ENCODE results near the gene NHLH1. TPM values are rescaled to one million over a fixed set of nuclear protein-coding genes. Genes with fewer than 3 reads are reported as not detected.

The NHLH1 gene
- total and polyA plus RNA-seq, 4 donors = 0.08 TPM; not detected in 3

DNA sequence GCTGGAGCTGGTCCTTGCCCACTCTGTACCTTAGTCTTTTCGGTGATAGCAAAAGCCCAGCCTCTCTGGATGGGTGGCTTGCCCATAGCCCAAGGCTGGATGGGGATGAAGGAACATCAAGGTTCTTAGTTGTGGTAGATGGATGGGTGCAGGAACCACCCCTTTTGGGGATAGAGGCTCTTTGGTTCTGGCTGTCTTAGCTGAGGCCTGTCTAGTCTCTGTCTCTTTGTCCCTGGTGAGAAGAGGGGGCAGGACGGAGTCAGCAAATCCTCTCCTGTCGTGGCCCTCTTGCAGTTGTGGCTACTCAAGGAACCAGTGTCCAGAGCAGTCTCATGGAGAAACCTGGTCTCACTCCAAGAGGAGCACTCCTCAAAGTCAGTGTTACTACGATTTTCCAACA, 42.0 kb downstream of the NHLH1 start:
- WGBS = 83% methylated on average over 4 of the region's 4 CpGs
- Histone ChIP-seq H3K27me3 (ENCODE audit: control insufficient read depth in 4 of 4, insufficient read depth in 4 of 4, low read length in 3 of 4) (peaks cover 0 to 2% (median 0%) of the 10 kb centered on the region in 4 donors), H3K4me1 (ENCODE audit: control insufficient read depth in 4 of 4, insufficient read depth in 4 of 4, low read length in 3 of 4) (no peaks in the 10 kb centered on the region), H3K27ac (ENCODE audit: low read depth in 1 of 2, low read length in 2 of 2) (no peak overlapping the region), H3K9me3 (ENCODE audit: control insufficient read depth in 4 of 4, low read length in 3 of 4) (no peaks in the 10 kb centered on the region), H3K9ac (ENCODE audit: low read depth in 1 of 2, low read length in 2 of 2) (no peak overlapping the region), H3K4me3 (ENCODE audit: low read depth in 1 of 3, low read length in 3 of 3) (no peak overlapping the region), H3K36me3 (ENCODE audit: control insufficient read depth in 4 of 4, insufficient read depth in 3 of 4, low read depth in 1 of 4, low read length in 3 of 4) (no peaks in the 10 kb centered on the region)
- TF ChIP-seq NR2F2 (IDR thresholded peaks at IDR 0.05) = no peak
- no peak for TF ChIP-seq RXRA (IDR thresholded peaks at IDR 0.05)
- TF ChIP-seq, protein P1, sequence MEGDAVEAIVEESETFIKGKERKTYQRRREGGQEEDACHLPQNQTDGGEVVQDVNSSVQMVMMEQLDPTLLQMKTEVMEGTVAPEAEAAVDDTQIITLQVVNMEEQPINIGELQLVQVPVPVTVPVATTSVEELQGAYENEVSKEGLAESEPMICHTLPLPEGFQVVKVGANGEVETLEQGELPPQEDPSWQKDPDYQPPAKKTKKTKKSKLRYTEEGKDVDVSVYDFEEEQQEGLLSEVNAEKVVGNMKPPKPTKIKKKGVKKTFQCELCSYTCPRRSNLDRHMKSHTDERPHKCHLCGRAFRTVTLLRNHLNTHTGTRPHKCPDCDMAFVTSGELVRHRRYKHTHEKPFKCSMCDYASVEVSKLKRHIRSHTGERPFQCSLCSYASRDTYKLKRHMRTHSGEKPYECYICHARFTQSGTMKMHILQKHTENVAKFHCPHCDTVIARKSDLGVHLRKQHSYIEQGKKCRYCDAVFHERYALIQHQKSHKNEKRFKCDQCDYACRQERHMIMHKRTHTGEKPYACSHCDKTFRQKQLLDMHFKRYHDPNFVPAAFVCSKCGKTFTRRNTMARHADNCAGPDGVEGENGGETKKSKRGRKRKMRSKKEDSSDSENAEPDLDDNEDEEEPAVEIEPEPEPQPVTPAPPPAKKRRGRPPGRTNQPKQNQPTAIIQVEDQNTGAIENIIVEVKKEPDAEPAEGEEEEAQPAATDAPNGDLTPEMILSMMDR (IDR thresholded peaks at IDR 0.05; ENCODE audit: low read depth, low read length, missing input control) = no peak
- TF ChIP-seq, protein P2, sequence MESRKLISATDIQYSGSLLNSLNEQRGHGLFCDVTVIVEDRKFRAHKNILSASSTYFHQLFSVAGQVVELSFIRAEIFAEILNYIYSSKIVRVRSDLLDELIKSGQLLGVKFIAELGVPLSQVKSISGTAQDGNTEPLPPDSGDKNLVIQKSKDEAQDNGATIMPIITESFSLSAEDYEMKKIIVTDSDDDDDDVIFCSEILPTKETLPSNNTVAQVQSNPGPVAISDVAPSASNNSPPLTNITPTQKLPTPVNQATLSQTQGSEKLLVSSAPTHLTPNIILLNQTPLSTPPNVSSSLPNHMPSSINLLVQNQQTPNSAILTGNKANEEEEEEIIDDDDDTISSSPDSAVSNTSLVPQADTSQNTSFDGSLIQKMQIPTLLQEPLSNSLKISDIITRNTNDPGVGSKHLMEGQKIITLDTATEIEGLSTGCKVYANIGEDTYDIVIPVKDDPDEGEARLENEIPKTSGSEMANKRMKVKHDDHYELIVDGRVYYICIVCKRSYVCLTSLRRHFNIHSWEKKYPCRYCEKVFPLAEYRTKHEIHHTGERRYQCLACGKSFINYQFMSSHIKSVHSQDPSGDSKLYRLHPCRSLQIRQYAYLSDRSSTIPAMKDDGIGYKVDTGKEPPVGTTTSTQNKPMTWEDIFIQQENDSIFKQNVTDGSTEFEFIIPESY (IDR thresholded peaks at IDR 0.05) = no peak
- TF ChIP-seq YY1 (IDR thresholded peaks at IDR 0.05) = no peak
- no peak for TF ChIP-seq SP1 (IDR thresholded peaks at IDR 0.05)
- TF ChIP-seq HNF4A (conservative IDR thresholded peaks at IDR 0.05) = no peak
- TF ChIP-seq, protein P3, sequence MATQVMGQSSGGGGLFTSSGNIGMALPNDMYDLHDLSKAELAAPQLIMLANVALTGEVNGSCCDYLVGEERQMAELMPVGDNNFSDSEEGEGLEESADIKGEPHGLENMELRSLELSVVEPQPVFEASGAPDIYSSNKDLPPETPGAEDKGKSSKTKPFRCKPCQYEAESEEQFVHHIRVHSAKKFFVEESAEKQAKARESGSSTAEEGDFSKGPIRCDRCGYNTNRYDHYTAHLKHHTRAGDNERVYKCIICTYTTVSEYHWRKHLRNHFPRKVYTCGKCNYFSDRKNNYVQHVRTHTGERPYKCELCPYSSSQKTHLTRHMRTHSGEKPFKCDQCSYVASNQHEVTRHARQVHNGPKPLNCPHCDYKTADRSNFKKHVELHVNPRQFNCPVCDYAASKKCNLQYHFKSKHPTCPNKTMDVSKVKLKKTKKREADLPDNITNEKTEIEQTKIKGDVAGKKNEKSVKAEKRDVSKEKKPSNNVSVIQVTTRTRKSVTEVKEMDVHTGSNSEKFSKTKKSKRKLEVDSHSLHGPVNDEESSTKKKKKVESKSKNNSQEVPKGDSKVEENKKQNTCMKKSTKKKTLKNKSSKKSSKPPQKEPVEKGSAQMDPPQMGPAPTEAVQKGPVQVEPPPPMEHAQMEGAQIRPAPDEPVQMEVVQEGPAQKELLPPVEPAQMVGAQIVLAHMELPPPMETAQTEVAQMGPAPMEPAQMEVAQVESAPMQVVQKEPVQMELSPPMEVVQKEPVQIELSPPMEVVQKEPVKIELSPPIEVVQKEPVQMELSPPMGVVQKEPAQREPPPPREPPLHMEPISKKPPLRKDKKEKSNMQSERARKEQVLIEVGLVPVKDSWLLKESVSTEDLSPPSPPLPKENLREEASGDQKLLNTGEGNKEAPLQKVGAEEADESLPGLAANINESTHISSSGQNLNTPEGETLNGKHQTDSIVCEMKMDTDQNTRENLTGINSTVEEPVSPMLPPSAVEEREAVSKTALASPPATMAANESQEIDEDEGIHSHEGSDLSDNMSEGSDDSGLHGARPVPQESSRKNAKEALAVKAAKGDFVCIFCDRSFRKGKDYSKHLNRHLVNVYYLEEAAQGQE (IDR thresholded peaks at IDR 0.05) = no peak
- DNase-seq (ENCODE audit: low spot score) = peak; percentile 20

- peak; percentile 20 for DNase-seq (ENCODE audit: low spot score)
- WGBS = 82% methylated on average over 5 of the region's 5 CpGs
- H3K9ac ChIP-seq (ENCODE audit: low read depth in 1 of 2, low read length in 2 of 2) = no peak overlapping the region
- H3K4me3 ChIP-seq (ENCODE audit: low read depth in 1 of 3, low read length in 3 of 3) = no peak overlapping the region
- no peaks in the 10 kb centered on the region for H3K4me1 ChIP-seq (ENCODE audit: control insufficient read depth in 4 of 4, insufficient read depth in 4 of 4, low read length in 3 of 4)
- no peak for TF ChIP-seq FOXA1 (IDR thresholded peaks at IDR 0.05)
- no peak for TF ChIP-seq JUND (IDR thresholded peaks at IDR 0.05)
- no peak for TF ChIP-seq MAX (IDR thresholded peaks at IDR 0.05)
- no peak for TF ChIP-seq NR2F2 (IDR thresholded peaks at IDR 0.05)
- TF ChIP-seq, protein P1 (IDR thresholded peaks at IDR 0.05; ENCODE audit: low read depth, low read length, missing input control) = no peak
- TF ChIP-seq RAD21 (IDR thresholded peaks at IDR 0.05) = no peak
- TF ChIP-seq TAF1 (conservative IDR thresholded peaks at IDR 0.05) = no peak
- no peak for TF ChIP-seq SP1 (IDR thresholded peaks at IDR 0.05)
- H3K27ac ChIP-seq (ENCODE audit: low read depth in 1 of 2, low read length in 2 of 2) = no peak overlapping the region
- H3K36me3 ChIP-seq (ENCODE audit: control insufficient read depth in 4 of 4, insufficient read depth in 3 of 4, low read depth in 1 of 4, low read length in 3 of 4) = no peaks in the 10 kb centered on the region
- peaks cover 0 to 2% (median 0%) of the 10 kb centered on the region in 4 donors for H3K27me3 ChIP-seq (ENCODE audit: control insufficient read depth in 4 of 4, insufficient read depth in 4 of 4, low read length in 3 of 4)
- H3K9me3 ChIP-seq (ENCODE audit: control insufficient read depth in 4 of 4, low read length in 3 of 4) = no peaks in the 10 kb centered on the region
Measured at GRCh38 chr1:160409486-160409885, 42.6 kb downstream of the NHLH1 start.

Measured in liver (tissue), 9 donors.